HepG2 (cell line): ENCODE data around the gene METTL26. TPM values are rescaled to one million over a fixed set of nuclear protein-coding genes. Genes with fewer than 3 reads are reported as not detected.

Experiments used
- ADNP ChIP-seq: sonication (generic); formaldehyde crosslinking; IDR thresholded peaks from 2 replicates; pipeline ENCODE4 v1.4.0; 2020; ENCODE audit warnings: missing genetic modification reagents
- CEBPB ChIP-seq: IDR thresholded peaks from 2 replicates; pipeline ENCODE4 v1.6.1; 2011; ENCODE audit warnings: low read depth, low read length, improper control_type of control experiment, borderline replicate concordance
- CHCHD3 ChIP-seq: sonication (generic); formaldehyde crosslinking; IDR thresholded peaks from 2 replicates; pipeline ENCODE4 v1.8.0; 2022; ENCODE audit warnings: mild to moderate bottlenecking, missing genetic modification reagents, moderate library complexity
- GATAD1 ChIP-seq: IDR thresholded peaks from 2 replicates; pipeline ENCODE4 v1.6.1; 2016; ENCODE audit warnings: missing genetic modification reagents, missing compliant biosample characterization
- HIVEP1 ChIP-seq: sonication (generic); formaldehyde crosslinking; IDR thresholded peaks from 2 replicates; pipeline ENCODE4 v1.4.0; 2020; ENCODE audit warnings: mild to moderate bottlenecking, missing genetic modification reagents
- MLLT10 ChIP-seq: sonication (generic); formaldehyde crosslinking; IDR thresholded peaks from 2 replicates; pipeline ENCODE4 v1.4.0; 2020; ENCODE audit warnings: missing genetic modification reagents
- NCOA5 ChIP-seq: sonication (generic); formaldehyde crosslinking; IDR thresholded peaks from 2 replicates; pipeline ENCODE4 v1.4.0; 2020; ENCODE audit warnings: missing genetic modification reagents
- NFATC3 ChIP-seq: sonication (generic); formaldehyde crosslinking; IDR thresholded peaks from 2 replicates; pipeline ENCODE4 v1.5.1; 2020; ENCODE audit warnings: mild to moderate bottlenecking, missing genetic modification reagents
- NFYB ChIP-seq: sonication (generic); formaldehyde crosslinking; IDR thresholded peaks from 2 replicates; pipeline ENCODE4 v1.4.0; 2020; ENCODE audit warnings: missing genetic modification reagents
- RFXANK ChIP-seq: IDR thresholded peaks from 2 replicates; pipeline ENCODE4 v1.6.1; 2016
- RXRA ChIP-seq: sonication (generic); formaldehyde crosslinking; IDR thresholded peaks from 2 replicates; pipeline ENCODE4 v1.5.1; 2020; ENCODE audit warnings: missing genetic modification reagents
- SAFB2 ChIP-seq: sonication (generic); formaldehyde crosslinking; IDR thresholded peaks from 2 replicates; pipeline ENCODE4 v1.5.1; 2020; ENCODE audit warnings: missing genetic modification reagents, low read depth, mild to moderate bottlenecking, borderline replicate concordance
- SIN3B ChIP-seq: fragments of 150-350 bp; IDR thresholded peaks from 2 replicates; pipeline ENCODE4 v1.6.1; 2014; ENCODE audit warnings: low read length
- SMAD1 ChIP-seq: sonication (generic); formaldehyde crosslinking; IDR thresholded peaks from 2 replicates; pipeline ENCODE4 v1.4.0; 2020; ENCODE audit warnings: missing genetic modification reagents, low read depth, mild to moderate bottlenecking, borderline replicate concordance
- TRIM24 ChIP-seq: sonication (generic); formaldehyde crosslinking; IDR thresholded peaks from 2 replicates; pipeline ENCODE4 v1.8.0; 2022; ENCODE audit warnings: mild to moderate bottlenecking, missing genetic modification reagents
- ZFY ChIP-seq: sonication (generic); formaldehyde crosslinking; IDR thresholded peaks from 2 replicates; pipeline ENCODE4 v1.4.0; 2020; ENCODE audit warnings: missing genetic modification reagents
- ZNF12 ChIP-seq: sonication (generic); formaldehyde crosslinking; IDR thresholded peaks from 2 replicates; pipeline ENCODE4 v1.5.0; 2020; ENCODE audit warnings: missing genetic modification reagents
- ZNF260 ChIP-seq: sonication (generic); formaldehyde crosslinking; IDR thresholded peaks from 2 replicates; pipeline ENCODE4 v1.4.0; 2020; ENCODE audit warnings: missing genetic modification reagents, low read depth, mild to moderate bottlenecking, borderline replicate concordance
- ZNF335 ChIP-seq: sonication (generic); formaldehyde crosslinking; IDR thresholded peaks from 2 replicates; pipeline ENCODE4 v1.4.0; 2020; ENCODE audit warnings: missing genetic modification reagents
- ZNF350 ChIP-seq: sonication (generic); formaldehyde crosslinking; IDR thresholded peaks from 2 replicates; pipeline ENCODE4 v1.4.0; 2020; ENCODE audit warnings: mild to moderate bottlenecking, low read depth, missing genetic modification reagents, borderline replicate concordance
- ZSCAN20 ChIP-seq: sonication (generic); formaldehyde crosslinking; IDR thresholded peaks from 2 replicates; pipeline ENCODE4 v1.4.0; 2020; ENCODE audit warnings: missing genetic modification reagents, mild to moderate bottlenecking, borderline replicate concordance
- polyA plus RNA-seq, 8 experiments: library from polyadenylated mRNA; depleted of rRNA in 3 of 8; stranded (reverse) in 7 of 8; unstranded in 1 of 8; fragments of >200 nt; fragmentation: Illumina TruSeq in 4 of 8; extraction: Trizol in 4 of 8; gene quantifications; 2 replicates each; pipeline versions ENCODE4 v1.2.1 to v1.2.3, GENCODE V29; 2011 to 2016; ENCODE audit warnings: low read depth in 4 of 8, missing spikeins in 1 of 8, mixed read lengths in 1 of 8; ENCODE audit not compliant: insufficient read depth in 1 of 8
- total RNA-seq, 5 experiments: library from RNA; depleted of rRNA; stranded (reverse); fragments of >200 nt; fragmentation: Illumina TruSeq; extraction: Trizol; gene quantifications; 2 replicates each; pipeline ENCODE4 v1.2.3, GENCODE V29; 2016; ENCODE audit warnings: low read depth in 1 of 5
- TF ChIP-seq, protein P1 (sequence below): IDR thresholded peaks from 2 replicates; pipeline ENCODE4 v1.6.1; 2016; ENCODE audit warnings: missing compliant biosample characterization, missing genetic modification reagents, borderline replicate concordance
- TF ChIP-seq, protein P2 (sequence below): IDR thresholded peaks from 2 replicates; pipeline ENCODE4 v1.4.0; 2020; ENCODE audit warnings: mild to moderate bottlenecking, missing genetic modification reagents
- TF ChIP-seq, protein P3 (sequence below): sonication (generic); formaldehyde crosslinking; IDR thresholded peaks from 2 replicates; pipeline ENCODE4 v1.5.0; 2020; ENCODE audit warnings: missing genetic modification reagents
- TF ChIP-seq, protein P4 (sequence below): IDR thresholded peaks from 2 replicates; pipeline ENCODE4 v1.6.1; 2016; ENCODE audit warnings: mild to moderate bottlenecking, missing biosample characterization, missing genetic modification reagents

The METTL26 gene
- total and polyA plus RNA-seq, 2 of the 13 experiments (the other 11 are each of a cell fraction or from before 2014, with no cell fraction given): 65.5 to 70.1 TPM

DNA sequence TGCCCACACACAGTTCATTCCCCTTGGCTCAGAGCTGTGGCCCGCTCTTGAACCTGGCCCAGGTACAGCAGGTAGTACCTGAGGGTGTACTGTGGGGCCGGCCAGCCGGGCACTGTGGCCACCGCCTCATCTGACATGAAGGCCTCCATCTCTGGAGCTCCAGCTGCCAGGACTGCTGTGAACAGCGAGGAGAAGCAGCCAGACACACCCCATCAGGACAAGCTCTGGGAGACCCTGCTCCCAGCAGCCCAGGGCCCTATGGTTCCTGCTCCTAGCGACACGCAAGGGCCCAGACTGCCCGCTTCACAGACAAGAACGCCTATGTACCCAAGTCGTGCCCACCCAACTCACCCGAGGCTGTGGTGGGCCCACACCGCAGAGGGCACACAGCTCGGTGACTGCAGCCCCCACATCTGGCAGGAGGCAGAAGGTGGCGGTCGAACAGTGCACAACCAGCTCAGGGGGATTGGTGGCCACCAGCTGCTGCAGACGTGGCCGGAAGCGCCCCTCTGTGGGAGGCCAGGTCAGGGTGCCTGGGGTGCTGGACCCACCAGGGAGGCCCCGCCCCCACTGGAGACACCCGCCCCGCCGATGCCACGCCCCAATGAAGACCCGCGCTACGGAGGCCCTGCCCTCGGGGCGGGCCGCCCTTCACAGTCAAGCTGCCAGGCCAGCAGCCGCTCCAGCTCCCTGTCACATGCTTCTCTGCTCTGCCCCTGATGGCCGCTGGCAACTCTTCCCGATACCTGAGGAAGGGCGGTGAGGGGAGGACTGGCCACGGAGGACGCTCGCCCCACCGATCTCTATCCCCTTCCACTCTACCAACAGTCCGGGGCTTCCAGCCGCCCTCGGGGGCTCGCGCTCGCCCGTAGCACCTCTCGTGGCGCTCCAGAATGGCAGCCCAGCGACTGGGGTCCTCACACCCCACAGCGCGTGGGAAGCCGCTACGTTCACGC is 43.0 kb upstream of the METTL26 start (continued):
- TF ChIP-seq NCOA5 (no peak), CHCHD3 (no peak), ZFY (peak; percentile 58), SMAD1 (peak; percentile 26; the same call in 1 of the 2 replicates), GATAD1 (no peak; the same call in 1 of the 2 replicates), ADNP (CRISPR knock-in tag) (no peak), SAFB2 (CRISPR knock-in tag) (no peak), TRIM24 (no peak), RXRA (CRISPR knock-in tag) (peak; percentile 52; the same call in 1 of the 2 replicates), ZNF335 (CRISPR knock-in tag) (no peak), RFXANK (no peak), ZNF350 (CRISPR knock-in tag) (peak; percentile 47; the same call in 1 of the 2 replicates), SIN3B (no peak), HIVEP1 (CRISPR knock-in tag) (0 out of 2 replicates have a peak, but pooled peaks have one; percentile 21), CEBPB (no peak), ZNF260 (CRISPR knock-in tag) (0 out of 2 replicates have a peak, but pooled peaks have one; percentile 26), NFYB (CRISPR knock-in tag) (no peak), MLLT10 (CRISPR knock-in tag) (no peak), NFATC3 (CRISPR knock-in tag) (no peak), ZNF12 (CRISPR knock-in tag) (no peak), ZSCAN20 (no peak)
- TF ChIP-seq, protein P1, sequence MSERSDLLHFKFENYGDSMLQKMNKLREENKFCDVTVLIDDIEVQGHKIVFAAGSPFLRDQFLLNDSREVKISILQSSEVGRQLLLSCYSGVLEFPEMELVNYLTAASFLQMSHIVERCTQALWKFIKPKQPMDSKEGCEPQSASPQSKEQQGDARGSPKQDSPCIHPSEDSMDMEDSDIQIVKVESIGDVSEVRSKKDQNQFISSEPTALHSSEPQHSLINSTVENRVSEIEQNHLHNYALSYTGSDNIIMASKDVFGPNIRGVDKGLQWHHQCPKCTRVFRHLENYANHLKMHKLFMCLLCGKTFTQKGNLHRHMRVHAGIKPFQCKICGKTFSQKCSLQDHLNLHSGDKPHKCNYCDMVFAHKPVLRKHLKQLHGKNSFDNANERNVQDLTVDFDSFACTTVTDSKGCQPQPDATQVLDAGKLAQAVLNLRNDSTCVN: no peak; the same call in 1 of the 2 replicates
- TF ChIP-seq, protein P2, sequence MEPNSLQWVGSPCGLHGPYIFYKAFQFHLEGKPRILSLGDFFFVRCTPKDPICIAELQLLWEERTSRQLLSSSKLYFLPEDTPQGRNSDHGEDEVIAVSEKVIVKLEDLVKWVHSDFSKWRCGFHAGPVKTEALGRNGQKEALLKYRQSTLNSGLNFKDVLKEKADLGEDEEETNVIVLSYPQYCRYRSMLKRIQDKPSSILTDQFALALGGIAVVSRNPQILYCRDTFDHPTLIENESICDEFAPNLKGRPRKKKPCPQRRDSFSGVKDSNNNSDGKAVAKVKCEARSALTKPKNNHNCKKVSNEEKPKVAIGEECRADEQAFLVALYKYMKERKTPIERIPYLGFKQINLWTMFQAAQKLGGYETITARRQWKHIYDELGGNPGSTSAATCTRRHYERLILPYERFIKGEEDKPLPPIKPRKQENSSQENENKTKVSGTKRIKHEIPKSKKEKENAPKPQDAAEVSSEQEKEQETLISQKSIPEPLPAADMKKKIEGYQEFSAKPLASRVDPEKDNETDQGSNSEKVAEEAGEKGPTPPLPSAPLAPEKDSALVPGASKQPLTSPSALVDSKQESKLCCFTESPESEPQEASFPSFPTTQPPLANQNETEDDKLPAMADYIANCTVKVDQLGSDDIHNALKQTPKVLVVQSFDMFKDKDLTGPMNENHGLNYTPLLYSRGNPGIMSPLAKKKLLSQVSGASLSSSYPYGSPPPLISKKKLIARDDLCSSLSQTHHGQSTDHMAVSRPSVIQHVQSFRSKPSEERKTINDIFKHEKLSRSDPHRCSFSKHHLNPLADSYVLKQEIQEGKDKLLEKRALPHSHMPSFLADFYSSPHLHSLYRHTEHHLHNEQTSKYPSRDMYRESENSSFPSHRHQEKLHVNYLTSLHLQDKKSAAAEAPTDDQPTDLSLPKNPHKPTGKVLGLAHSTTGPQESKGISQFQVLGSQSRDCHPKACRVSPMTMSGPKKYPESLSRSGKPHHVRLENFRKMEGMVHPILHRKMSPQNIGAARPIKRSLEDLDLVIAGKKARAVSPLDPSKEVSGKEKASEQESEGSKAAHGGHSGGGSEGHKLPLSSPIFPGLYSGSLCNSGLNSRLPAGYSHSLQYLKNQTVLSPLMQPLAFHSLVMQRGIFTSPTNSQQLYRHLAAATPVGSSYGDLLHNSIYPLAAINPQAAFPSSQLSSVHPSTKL (CRISPR knock-in tag): no peak
- TF ChIP-seq, protein P3, sequence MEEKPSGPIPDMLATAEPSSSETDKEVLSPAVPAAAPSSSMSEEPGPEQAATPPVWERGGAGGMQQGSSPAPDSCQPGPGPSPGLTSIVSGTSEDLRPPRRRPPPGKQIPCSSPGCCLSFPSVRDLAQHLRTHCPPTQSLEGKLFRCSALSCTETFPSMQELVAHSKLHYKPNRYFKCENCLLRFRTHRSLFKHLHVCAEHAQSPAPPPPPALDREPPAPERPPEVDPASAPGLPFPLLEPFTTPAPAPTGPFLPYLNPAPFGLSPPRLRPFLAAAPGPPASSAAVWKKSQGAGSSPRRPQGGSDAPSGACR (CRISPR knock-in tag): peak; percentile 11; the same call in 1 of the 2 replicates
- TF ChIP-seq, protein P4, sequence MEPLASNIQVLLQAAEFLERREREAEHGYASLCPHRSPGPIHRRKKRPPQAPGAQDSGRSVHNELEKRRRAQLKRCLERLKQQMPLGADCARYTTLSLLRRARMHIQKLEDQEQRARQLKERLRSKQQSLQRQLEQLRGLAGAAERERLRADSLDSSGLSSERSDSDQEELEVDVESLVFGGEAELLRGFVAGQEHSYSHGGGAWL: 0 out of 2 replicates have a peak, but pooled peaks have one; percentile 36
